ENCODE measurements around the gene PRICKLE1. TPM values are rescaled to one million over a fixed set of nuclear protein-coding genes. Genes with fewer than 3 reads are reported as not detected.

PRICKLE1 gene
- total and polyA plus RNA-seq, 2 of the 13 experiments (the other 11 are each of a cell fraction or from before 2014, with no cell fraction given): not detected

- TF ChIP-seq ZNF563 (CRISPR knock-in tag; IDR thresholded peaks at IDR 0.05): no peak
- no peak for TF ChIP-seq ZNF543 (CRISPR knock-in tag; IDR thresholded peaks at IDR 0.05)
- no peak for TF ChIP-seq ZNF326 (CRISPR knock-in tag; IDR thresholded peaks at IDR 0.05; ENCODE audit: borderline replicate concordance)
- no peak for TF ChIP-seq TBX2 (CRISPR knock-in tag; IDR thresholded peaks at IDR 0.05; ENCODE audit: borderline replicate concordance)
- no peak for TF ChIP-seq ZNF264 (CRISPR knock-in tag; IDR thresholded peaks at IDR 0.05)
- no peak for TF ChIP-seq MTF1 (CRISPR knock-in tag; IDR thresholded peaks at IDR 0.05)
- no peak for TF ChIP-seq TCF7 (IDR thresholded peaks at IDR 0.05; ENCODE audit: low read depth)
- no peak for TF ChIP-seq PAF1 (CRISPR knock-in tag; IDR thresholded peaks at IDR 0.05)
- TF ChIP-seq ELF1 (CRISPR knock-in tag; IDR thresholded peaks at IDR 0.05): no peak
- no peak for TF ChIP-seq TRIM22 (IDR thresholded peaks at IDR 0.05)
- no peak for TF ChIP-seq PITX1 (CRISPR knock-in tag; IDR thresholded peaks at IDR 0.05)
- TF ChIP-seq PBX3 (CRISPR knock-in tag; IDR thresholded peaks at IDR 0.05; ENCODE audit: borderline replicate concordance): no peak
Measured at GRCh38 chr12:42462486-42462885, 127.1 kb downstream of the PRICKLE1 start (continued).

- POLR2A ChIA-PET: no interaction called here
- TF ChIP-seq ZSCAN25 (CRISPR knock-in tag; IDR thresholded peaks at IDR 0.05): no peak
- TF ChIP-seq ZNF260 (CRISPR knock-in tag; IDR thresholded peaks at IDR 0.05; ENCODE audit: borderline replicate concordance, low read depth): no peak
- no peak for TF ChIP-seq MLXIP (CRISPR knock-in tag; IDR thresholded peaks at IDR 0.05; ENCODE audit: borderline replicate concordance)
- no peak for TF ChIP-seq ZNF556 (CRISPR knock-in tag; IDR thresholded peaks at IDR 0.05; ENCODE audit: borderline replicate concordance)
- no peak for TF ChIP-seq NPAS2 (CRISPR knock-in tag; IDR thresholded peaks at IDR 0.05; ENCODE audit: borderline replicate concordance)
- no peak for TF ChIP-seq SRSF1 (optimal IDR thresholded peaks at IDR 0.05; ENCODE audit: low read depth, low read length)
- TF ChIP-seq PHF20 (CRISPR knock-in tag; IDR thresholded peaks at IDR 0.05): no peak
Measured at GRCh38 chr12:42459336-42459847, 130.2 kb downstream of the PRICKLE1 start.

More at GRCh38 chr12:42459336-42459847, 130.2 kb downstream of the PRICKLE1 start:
- 59% methylated on average over 12 of the region's 12 CpGs for WGBS (ENCODE audit: low lambda C conversion rate)
- H3K4me1 ChIP-seq (ENCODE audit: insufficient read depth, low read length): no peaks in the 10 kb centered on the region
- FAIRE-seq: no peak
- no TSS peak for BruUV-seq (replicated peaks)
- intact Hi-C loops (cut with micrococcal nuclease; ENCODE audit: unreplicated experiment): no loop called here
- H3K79me2 ChIP-seq (ENCODE audit: insufficient read depth, low read length): no peaks in the 10 kb centered on the region
- CTCF ChIA-PET (ENCODE audit: low intra/inter-chr PET ratio, low total read pairs): no interaction called here
- no peaks in the 10 kb centered on the region for H3K9me3 ChIP-seq (ENCODE audit: low read length)
- H3K27me3 ChIP-seq (ENCODE audit: control insufficient read depth in 1 of 2, insufficient read depth in 2 of 2, low read length in 2 of 2): no peaks in the 10 kb centered on the region
- no peak overlapping the region for H2AFZ ChIP-seq (ENCODE audit: low read length)
- H4K20me1 ChIP-seq (ENCODE audit: insufficient read depth, low read length): no peaks in the 10 kb centered on the region
- H3K36me3 ChIP-seq (replicated peaks in 1 of 2; ENCODE audit: control insufficient read depth in 1 of 2, insufficient read depth in 2 of 2, low read length in 2 of 2): no peaks in the 10 kb centered on the region
- no peak overlapping the region for H3K4me3 ChIP-seq (replicated peaks in 1 of 3; ENCODE audit: insufficient read depth in 1 of 3, low read depth in 2 of 3, low read length in 3 of 3)
- no peak for ATAC-seq
- DNase-seq (ENCODE audit: low spot score): no peak
- H3K4me2 ChIP-seq (ENCODE audit: low read depth, low read length): no peak overlapping the region
- no peak overlapping the region for H3K27ac ChIP-seq (ENCODE audit: extremely low read length, insufficient read depth, low read length)
- no peak overlapping the region for H3K9ac ChIP-seq (ENCODE audit: insufficient read depth, low read depth, low read length)
- in situ Hi-C loops (cut with HindIII; ENCODE audit: extremely low pct_ligation_motif_present, low pct_unique_long_range_greater_than_20kb): no loop called here
